Uterus (tissue), 2 donors: ENCODE measurements around the gene PRUNE2.

ENCODE experiments used
- POLR2A ChIP-seq, 2 donors: fragments of 450-650 bp; IDR thresholded peaks; one replicate each; pipeline ENCODE4 v1.6.1; 2016; ENCODE audit warnings: antibody characterized with exemption in 2 of 2, mild to moderate bottlenecking in 1 of 2, moderate library complexity in 1 of 2
- TF ChIP-seq, protein P1 (sequence below), 4 experiments: fragments of 200-600 bp in 2 of 4; fragments of 450-650 bp in 2 of 4; sonication (generic) in 2 of 4; IDR thresholded peaks; one replicate each; pipeline ENCODE4 v1.5.1; 2016 to 2019; ENCODE audit warnings: antibody characterized with exemption in 4 of 4, mild to moderate bottlenecking in 2 of 4, moderate library complexity in 1 of 4

DNA sequence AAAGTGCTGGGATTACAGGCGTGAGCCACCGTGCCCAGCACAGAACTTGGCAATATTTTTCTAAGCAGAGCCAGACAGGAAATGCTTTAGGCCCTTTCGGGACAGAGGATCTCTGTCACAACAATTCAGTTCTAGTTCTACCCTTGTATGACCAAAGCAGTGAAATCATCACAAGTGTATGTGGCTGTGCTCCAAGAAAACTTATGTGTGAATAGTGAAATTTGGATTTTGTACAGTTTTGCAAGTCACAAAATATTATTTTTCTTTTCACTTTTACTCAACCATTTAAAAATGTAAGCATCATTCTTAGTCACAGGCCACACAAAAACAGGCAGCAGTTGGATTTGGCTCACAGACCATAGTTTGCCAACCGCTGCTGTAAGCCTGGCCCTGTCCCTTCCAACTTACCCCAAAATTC is 20.4 kb upstream of the PRUNE2 start:
- TF ChIP-seq, protein P1, sequence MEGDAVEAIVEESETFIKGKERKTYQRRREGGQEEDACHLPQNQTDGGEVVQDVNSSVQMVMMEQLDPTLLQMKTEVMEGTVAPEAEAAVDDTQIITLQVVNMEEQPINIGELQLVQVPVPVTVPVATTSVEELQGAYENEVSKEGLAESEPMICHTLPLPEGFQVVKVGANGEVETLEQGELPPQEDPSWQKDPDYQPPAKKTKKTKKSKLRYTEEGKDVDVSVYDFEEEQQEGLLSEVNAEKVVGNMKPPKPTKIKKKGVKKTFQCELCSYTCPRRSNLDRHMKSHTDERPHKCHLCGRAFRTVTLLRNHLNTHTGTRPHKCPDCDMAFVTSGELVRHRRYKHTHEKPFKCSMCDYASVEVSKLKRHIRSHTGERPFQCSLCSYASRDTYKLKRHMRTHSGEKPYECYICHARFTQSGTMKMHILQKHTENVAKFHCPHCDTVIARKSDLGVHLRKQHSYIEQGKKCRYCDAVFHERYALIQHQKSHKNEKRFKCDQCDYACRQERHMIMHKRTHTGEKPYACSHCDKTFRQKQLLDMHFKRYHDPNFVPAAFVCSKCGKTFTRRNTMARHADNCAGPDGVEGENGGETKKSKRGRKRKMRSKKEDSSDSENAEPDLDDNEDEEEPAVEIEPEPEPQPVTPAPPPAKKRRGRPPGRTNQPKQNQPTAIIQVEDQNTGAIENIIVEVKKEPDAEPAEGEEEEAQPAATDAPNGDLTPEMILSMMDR (IDR thresholded peaks at IDR 0.05): no peak
- no peak for TF ChIP-seq POLR2A (IDR thresholded peaks at IDR 0.05)
